ENCODE data around the gene STIP1. TPM values are rescaled to one million over a fixed set of nuclear protein-coding genes. Genes with fewer than 3 reads are reported as not detected.

STIP1 gene
- total and polyA plus RNA-seq, 2 donors (not counting 1 experiment from before 2014, with no cell fraction given), result 98.8 to 147 TPM

DNA sequence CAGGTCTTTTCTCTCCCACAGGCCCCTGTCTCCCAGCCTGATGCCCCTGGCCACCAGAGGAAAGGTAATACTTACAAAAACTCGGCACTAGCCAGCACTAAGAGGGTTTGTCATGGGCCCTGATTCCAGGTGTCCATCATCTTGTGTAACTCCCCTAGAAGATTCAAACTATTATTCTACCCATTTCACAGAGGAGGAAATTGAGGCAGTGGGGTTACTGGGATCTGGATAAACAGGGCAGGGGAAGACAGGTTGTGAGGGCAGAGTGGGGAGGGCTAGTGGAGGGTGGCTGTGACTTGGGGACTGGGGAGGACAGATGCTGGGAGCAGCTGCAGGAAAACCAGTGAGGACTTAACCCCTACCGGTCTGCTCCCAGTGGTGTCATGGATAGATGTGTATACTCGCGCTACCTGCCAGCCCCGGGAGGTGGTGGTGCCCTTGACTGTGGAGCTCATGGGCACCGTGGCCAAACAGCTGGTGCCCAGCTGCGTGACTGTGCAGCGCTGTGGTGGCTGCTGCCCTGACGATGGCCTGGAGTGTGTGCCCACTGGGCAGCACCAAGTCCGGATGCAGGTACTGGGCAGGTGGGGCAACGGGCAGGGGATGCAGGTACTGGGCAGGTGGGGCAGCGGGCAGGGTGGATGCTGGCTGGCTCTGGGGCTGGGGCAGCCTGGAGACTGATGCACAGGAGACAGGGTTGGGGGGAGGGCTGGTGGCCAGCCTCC lies 49.6 kb downstream of the STIP1 start:
- Histone ChIP-seq H3K4me2 (ENCODE audit: extremely low read depth, insufficient read depth, low read length) (peak overlapping the region; percentile 96), H3K4me1 (ENCODE audit: control insufficient read depth, extremely low read depth, insufficient read depth, low read length) (peaks cover 10% of the 10 kb centered on the region), H4K20me1 (ENCODE audit: control insufficient read depth, extremely low read depth, insufficient read depth, low read length) (no peaks in the 10 kb centered on the region), H3K9me3 (ENCODE audit: control insufficient read depth, insufficient read depth, low read depth, low read length) (no peaks in the 10 kb centered on the region), H3K36me3 (ENCODE audit: control insufficient read depth, insufficient read depth, low read length) (peaks cover 13% of the 10 kb centered on the region), H3K27me3 (ENCODE audit: control insufficient read depth, insufficient read depth, low read length) (no peaks in the 10 kb centered on the region), H2AFZ (ENCODE audit: low read length) (no peak overlapping the region), H3K4me3 (replicated peaks in 1 of 4; ENCODE audit: control extremely low read depth in 1 of 4, insufficient read depth in 1 of 4, low read depth in 3 of 4, low read length in 4 of 4) (peak overlapping the region; percentile 54 to 76 (median 70)), H3K27ac (ENCODE audit: insufficient read depth, low read length) (no peak overlapping the region), H3K79me2 (ENCODE audit: control insufficient read depth, insufficient read depth, low read length) (peaks cover 8% of the 10 kb centered on the region), H3K9ac (ENCODE audit: insufficient read depth, low read length) (no peak overlapping the region)
- TF ChIP-seq, protein P1, sequence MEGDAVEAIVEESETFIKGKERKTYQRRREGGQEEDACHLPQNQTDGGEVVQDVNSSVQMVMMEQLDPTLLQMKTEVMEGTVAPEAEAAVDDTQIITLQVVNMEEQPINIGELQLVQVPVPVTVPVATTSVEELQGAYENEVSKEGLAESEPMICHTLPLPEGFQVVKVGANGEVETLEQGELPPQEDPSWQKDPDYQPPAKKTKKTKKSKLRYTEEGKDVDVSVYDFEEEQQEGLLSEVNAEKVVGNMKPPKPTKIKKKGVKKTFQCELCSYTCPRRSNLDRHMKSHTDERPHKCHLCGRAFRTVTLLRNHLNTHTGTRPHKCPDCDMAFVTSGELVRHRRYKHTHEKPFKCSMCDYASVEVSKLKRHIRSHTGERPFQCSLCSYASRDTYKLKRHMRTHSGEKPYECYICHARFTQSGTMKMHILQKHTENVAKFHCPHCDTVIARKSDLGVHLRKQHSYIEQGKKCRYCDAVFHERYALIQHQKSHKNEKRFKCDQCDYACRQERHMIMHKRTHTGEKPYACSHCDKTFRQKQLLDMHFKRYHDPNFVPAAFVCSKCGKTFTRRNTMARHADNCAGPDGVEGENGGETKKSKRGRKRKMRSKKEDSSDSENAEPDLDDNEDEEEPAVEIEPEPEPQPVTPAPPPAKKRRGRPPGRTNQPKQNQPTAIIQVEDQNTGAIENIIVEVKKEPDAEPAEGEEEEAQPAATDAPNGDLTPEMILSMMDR (conservative IDR thresholded peaks at IDR 0.05 in 1 of 2, IDR thresholded peaks at IDR 0.05 in 1 of 2; ENCODE audit: low read depth in 1 of 2, low read length in 2 of 2), result no peak
- TF ChIP-seq EZH2 (IDR thresholded peaks at IDR 0.05; ENCODE audit: low read length, missing control alignments), result no peak
- DNase-seq (ENCODE audit: low read depth in 2 of 2), result no peak

DNA sequence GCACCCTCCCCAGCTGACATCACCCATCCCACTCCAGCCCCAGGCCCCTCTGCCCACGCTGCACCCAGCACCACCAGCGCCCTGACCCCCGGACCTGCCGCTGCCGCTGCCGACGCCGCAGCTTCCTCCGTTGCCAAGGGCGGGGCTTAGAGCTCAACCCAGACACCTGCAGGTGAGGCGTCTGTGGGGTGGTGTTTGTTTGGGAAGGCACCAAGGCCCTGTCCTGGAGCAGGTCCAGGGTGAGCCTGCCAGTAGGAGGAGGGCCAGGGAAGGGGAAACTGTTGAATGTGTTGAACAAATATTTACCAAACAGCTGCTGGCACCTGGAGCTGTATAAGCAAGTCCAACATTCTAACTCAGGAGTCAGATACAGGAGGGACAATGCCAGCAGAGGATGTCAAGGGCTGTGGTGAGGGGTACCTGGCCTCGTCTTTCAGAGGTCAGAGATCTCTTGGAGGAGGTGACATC lies 51.5 kb downstream of the STIP1 start:
- Histone ChIP-seq H3K27me3 (ENCODE audit: control insufficient read depth, insufficient read depth, low read length) (no peaks in the 10 kb centered on the region), H3K9me3 (ENCODE audit: control insufficient read depth, insufficient read depth, low read depth, low read length) (no peaks in the 10 kb centered on the region), H3K79me2 (ENCODE audit: control insufficient read depth, insufficient read depth, low read length) (peaks cover 14% of the 10 kb centered on the region), H3K27ac (ENCODE audit: insufficient read depth, low read length) (no peak overlapping the region), H3K4me2 (ENCODE audit: extremely low read depth, insufficient read depth, low read length) (no peak overlapping the region), H3K4me3 (replicated peaks in 1 of 4; ENCODE audit: control extremely low read depth in 1 of 4, insufficient read depth in 1 of 4, low read depth in 3 of 4, low read length in 4 of 4) (no peak overlapping the region), H2AFZ (ENCODE audit: low read length) (no peak overlapping the region), H4K20me1 (ENCODE audit: control insufficient read depth, extremely low read depth, insufficient read depth, low read length) (no peaks in the 10 kb centered on the region), H3K4me1 (ENCODE audit: control insufficient read depth, extremely low read depth, insufficient read depth, low read length) (peaks cover 7% of the 10 kb centered on the region), H3K9ac (ENCODE audit: insufficient read depth, low read length) (no peak overlapping the region), H3K36me3 (ENCODE audit: control insufficient read depth, insufficient read depth, low read length) (peaks cover 13% of the 10 kb centered on the region)
- no peak for DNase-seq (ENCODE audit: low read depth in 2 of 2)
- no peak for TF ChIP-seq EZH2 (IDR thresholded peaks at IDR 0.05; ENCODE audit: low read length, missing control alignments)
- TF ChIP-seq, protein P1 (conservative IDR thresholded peaks at IDR 0.05 in 1 of 2, IDR thresholded peaks at IDR 0.05 in 1 of 2; ENCODE audit: low read depth in 1 of 2, low read length in 2 of 2), result no peak

DNA sequence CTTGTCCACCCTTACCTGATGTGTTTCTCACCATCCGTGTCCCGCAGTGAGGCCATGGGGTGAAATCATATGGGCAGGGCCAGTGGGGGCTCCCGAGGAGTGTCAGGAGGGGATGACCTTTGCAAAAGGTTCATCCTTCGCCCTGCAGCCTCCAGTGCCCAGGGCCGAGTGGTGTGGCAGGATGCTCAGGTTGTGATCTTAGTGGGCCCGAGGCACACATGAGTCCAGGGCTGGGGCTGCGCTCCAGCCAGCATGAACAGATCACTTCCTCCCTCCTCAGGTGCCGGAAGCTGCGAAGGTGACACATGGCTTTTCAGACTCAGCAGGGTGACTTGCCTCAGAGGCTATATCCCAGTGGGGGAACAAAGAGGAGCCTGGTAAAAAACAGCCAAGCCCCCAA lies 52.1 kb downstream of the STIP1 start:
- H3K9me3 ChIP-seq (ENCODE audit: control insufficient read depth, insufficient read depth, low read depth, low read length), result no peaks in the 10 kb centered on the region
- no peaks in the 10 kb centered on the region for H4K20me1 ChIP-seq (ENCODE audit: control insufficient read depth, extremely low read depth, insufficient read depth, low read length)
- TF ChIP-seq EZH2 (IDR thresholded peaks at IDR 0.05; ENCODE audit: low read length, missing control alignments), result no peak
- TF ChIP-seq, protein P1 (conservative IDR thresholded peaks at IDR 0.05 in 1 of 2, IDR thresholded peaks at IDR 0.05 in 1 of 2; ENCODE audit: low read depth in 1 of 2, low read length in 2 of 2), result no peak
- peaks cover 14% of the 10 kb centered on the region for H3K36me3 ChIP-seq (ENCODE audit: control insufficient read depth, insufficient read depth, low read length)
- no peak for DNase-seq (ENCODE audit: low read depth in 2 of 2)
- no peak overlapping the region for H3K4me3 ChIP-seq (replicated peaks in 1 of 4; ENCODE audit: control extremely low read depth in 1 of 4, insufficient read depth in 1 of 4, low read depth in 3 of 4, low read length in 4 of 4)
- peaks cover 16% of the 10 kb centered on the region for H3K79me2 ChIP-seq (ENCODE audit: control insufficient read depth, insufficient read depth, low read length)
- no peak overlapping the region for H3K27ac ChIP-seq (ENCODE audit: insufficient read depth, low read length)
- no peaks in the 10 kb centered on the region for H3K27me3 ChIP-seq (ENCODE audit: control insufficient read depth, insufficient read depth, low read length)
- H3K4me2 ChIP-seq (ENCODE audit: extremely low read depth, insufficient read depth, low read length), result no peak overlapping the region
- H3K9ac ChIP-seq (ENCODE audit: insufficient read depth, low read length), result no peak overlapping the region
- H3K4me1 ChIP-seq (ENCODE audit: control insufficient read depth, extremely low read depth, insufficient read depth, low read length), result peaks cover 9% of the 10 kb centered on the region
- no peak overlapping the region for H2AFZ ChIP-seq (ENCODE audit: low read length)
